ENCODE measurements around the gene DCAF10. TPM values are rescaled to one million over a fixed set of nuclear protein-coding genes. Genes with fewer than 3 reads are reported as not detected.

DCAF10 gene
- total RNA-seq, 2 experiments from 2014 or later: 12.8 to 20.8 TPM

- CTCF ChIA-PET (ENCODE audit: unreplicated experiment): no interaction called here
Observed at GRCh38 chr9:37752642-37753488, 47.7 kb upstream of the DCAF10 start.

DNA sequence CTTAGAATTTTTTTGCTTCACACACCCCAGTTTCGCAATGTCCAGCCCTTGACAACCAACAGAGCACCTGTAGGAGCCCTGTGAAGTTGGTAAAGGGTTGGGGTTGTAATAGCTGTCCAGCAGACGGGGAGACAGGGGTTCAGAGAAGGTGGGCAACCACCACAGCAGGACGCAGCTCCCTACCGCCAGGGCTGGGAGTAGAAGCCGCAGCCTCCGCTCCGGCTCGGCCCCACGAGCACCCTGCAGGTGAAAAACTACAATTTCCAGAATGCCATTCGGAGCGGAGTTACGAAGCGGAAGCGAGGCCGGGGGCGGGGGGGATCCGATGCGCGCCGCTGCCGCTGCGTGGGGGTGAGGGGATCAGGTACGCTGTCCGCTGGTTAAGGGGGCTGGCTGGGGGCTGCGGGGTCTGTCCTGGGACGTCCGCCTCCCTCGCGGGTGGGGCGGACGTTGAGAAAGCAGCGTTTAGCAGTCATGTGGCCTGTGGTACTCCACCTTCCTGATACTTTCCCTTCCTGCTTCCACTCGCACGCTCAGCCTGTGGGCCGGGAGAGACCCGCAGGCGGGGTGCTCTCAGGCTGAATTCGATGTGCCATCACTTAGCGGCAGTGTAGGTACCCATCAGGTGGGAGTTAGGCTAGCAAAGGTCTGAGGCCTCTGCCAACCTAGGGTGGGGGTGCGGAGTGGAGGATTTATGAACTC, 47.0 kb upstream of the DCAF10 start, which contains the start of gene TRMT10B:
Gene TRMT10B (plus strand): TSS at position 317 of the 702 bp plus-strand sequence. CDS start 8,127 bp downstream, outside the sequence.
- H3K79me2 ChIP-seq (ENCODE audit: insufficient read depth, low read depth, low read length): no peaks in the 10 kb centered on the region
- H3K4me1 ChIP-seq (ENCODE audit: insufficient read depth, low read length, poor library complexity, severe bottlenecking): no peaks in the 10 kb centered on the region
- H3K9me3 ChIP-seq (ENCODE audit: low read length): no peaks in the 10 kb centered on the region
- no peak within 1 kb of the TSS for H3K4me3 ChIP-seq (ENCODE audit: low read depth, low read length, poor library complexity, severe bottlenecking)
- H3K36me3 ChIP-seq (ENCODE audit: insufficient read depth, low read length): no peaks in the 10 kb centered on the region
- H2AFZ ChIP-seq (ENCODE audit: low read length): no peak within 1 kb of the TSS
- TF ChIP-seq, protein P1, sequence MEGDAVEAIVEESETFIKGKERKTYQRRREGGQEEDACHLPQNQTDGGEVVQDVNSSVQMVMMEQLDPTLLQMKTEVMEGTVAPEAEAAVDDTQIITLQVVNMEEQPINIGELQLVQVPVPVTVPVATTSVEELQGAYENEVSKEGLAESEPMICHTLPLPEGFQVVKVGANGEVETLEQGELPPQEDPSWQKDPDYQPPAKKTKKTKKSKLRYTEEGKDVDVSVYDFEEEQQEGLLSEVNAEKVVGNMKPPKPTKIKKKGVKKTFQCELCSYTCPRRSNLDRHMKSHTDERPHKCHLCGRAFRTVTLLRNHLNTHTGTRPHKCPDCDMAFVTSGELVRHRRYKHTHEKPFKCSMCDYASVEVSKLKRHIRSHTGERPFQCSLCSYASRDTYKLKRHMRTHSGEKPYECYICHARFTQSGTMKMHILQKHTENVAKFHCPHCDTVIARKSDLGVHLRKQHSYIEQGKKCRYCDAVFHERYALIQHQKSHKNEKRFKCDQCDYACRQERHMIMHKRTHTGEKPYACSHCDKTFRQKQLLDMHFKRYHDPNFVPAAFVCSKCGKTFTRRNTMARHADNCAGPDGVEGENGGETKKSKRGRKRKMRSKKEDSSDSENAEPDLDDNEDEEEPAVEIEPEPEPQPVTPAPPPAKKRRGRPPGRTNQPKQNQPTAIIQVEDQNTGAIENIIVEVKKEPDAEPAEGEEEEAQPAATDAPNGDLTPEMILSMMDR (conservative IDR thresholded peaks at IDR 0.05; ENCODE audit: low read length): no peak
- no peak for TF ChIP-seq EZH2phosphoT487 (IDR thresholded peaks at IDR 0.05; ENCODE audit: borderline replicate concordance, low read depth, low read length)
- POLR2A ChIA-PET: interaction anchor here (1.0 to 1.3 kb wide), 2 partner anchors 9 to 15 kb away, joined by 5 to 11 read pairs; no protein-coding TSS in a partner anchor
- H3K4me2 ChIP-seq (ENCODE audit: low read length): peak within 1 kb of the TSS; percentile 41; the same call in 1 of the 2 replicates
- CTCF ChIA-PET (ENCODE audit: unreplicated experiment): no interaction called here
- DNase-seq (ENCODE audit: low spot score): no peak
- intact Hi-C loops (cut with micrococcal nuclease; ENCODE audit: unreplicated experiment): no loop called here
- H3K9me2 ChIP-seq (ENCODE audit: insufficient read depth, low read length): no peaks in the 10 kb centered on the region
- BruUV-seq (replicated peaks): TSS peak; percentile 65
- H4K20me1 ChIP-seq (ENCODE audit: insufficient read depth, low read length): no peaks in the 10 kb centered on the region
- no peak within 1 kb of the TSS for H3K27ac ChIP-seq (ENCODE audit: low read depth, low read length, poor library complexity, severe bottlenecking)

More at GRCh38 chr9:37752642-37753488, 47.7 kb upstream of the DCAF10 start:
- Histone ChIP-seq H3K4me3 (ENCODE audit: low read depth, low read length, poor library complexity, severe bottlenecking) (no peak overlapping the region), H3K27ac (ENCODE audit: low read depth, low read length, poor library complexity, severe bottlenecking) (no peak overlapping the region), H2AFZ (ENCODE audit: low read length) (no peak overlapping the region), H4K20me1 (ENCODE audit: insufficient read depth, low read length) (no peaks in the 10 kb centered on the region), H3K9me3 (ENCODE audit: low read length) (no peaks in the 10 kb centered on the region), H3K79me2 (ENCODE audit: insufficient read depth, low read depth, low read length) (no peaks in the 10 kb centered on the region), H3K9me2 (ENCODE audit: insufficient read depth, low read length) (no peaks in the 10 kb centered on the region), H3K4me1 (ENCODE audit: insufficient read depth, low read length, poor library complexity, severe bottlenecking) (no peaks in the 10 kb centered on the region), H3K4me2 (ENCODE audit: low read length) (no peak overlapping the region), H3K36me3 (ENCODE audit: insufficient read depth, low read length) (no peaks in the 10 kb centered on the region)
- TF ChIP-seq EZH2phosphoT487 (IDR thresholded peaks at IDR 0.05; ENCODE audit: borderline replicate concordance, low read depth, low read length): no peak
- TF ChIP-seq, protein P1 (conservative IDR thresholded peaks at IDR 0.05; ENCODE audit: low read length): no peak
- no TSS peak for BruUV-seq (replicated peaks)
- DNase-seq (ENCODE audit: low spot score): no peak
- intact Hi-C loops (cut with micrococcal nuclease; ENCODE audit: unreplicated experiment): no loop called here
- POLR2A ChIA-PET: interaction anchor here (0.6 to 1.3 kb wide), 3 partner anchors 10 to 464 kb away, joined by 3 to 11 read pairs (median 5); no protein-coding TSS in a partner anchor

All from OCI-LY7 (cell line).